Measurements from ENCODE around the gene ZNF428. TPM values are rescaled to one million over a fixed set of nuclear protein-coding genes. Genes with fewer than 3 reads are reported as not detected.

Gene ZNF428
- total and polyA plus RNA-seq, 2 experiments from 2014 or later, result 21.1 to 23.9 TPM

DNA sequence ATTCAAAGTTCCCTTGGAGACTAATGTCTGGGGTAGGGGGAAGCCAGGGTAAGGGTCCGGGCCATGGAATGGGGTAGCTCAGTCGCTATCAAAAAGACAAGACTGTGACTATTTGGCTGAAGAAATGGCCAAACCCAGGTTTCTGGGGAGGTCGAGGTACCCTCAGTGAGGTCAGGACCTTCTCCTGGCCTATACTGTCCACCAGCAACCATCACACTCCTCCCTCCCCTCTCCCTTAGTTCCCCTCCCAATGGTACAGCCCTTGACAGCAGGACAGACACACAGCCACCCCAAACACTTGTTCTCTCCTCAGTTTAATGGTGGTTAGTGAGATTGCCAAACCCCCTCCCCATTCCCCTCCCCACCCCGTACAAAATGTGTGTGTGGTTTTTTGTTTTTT, 2.6 kb upstream of the ZNF428 start (continued):
- TF ChIP-seq, protein P1, sequence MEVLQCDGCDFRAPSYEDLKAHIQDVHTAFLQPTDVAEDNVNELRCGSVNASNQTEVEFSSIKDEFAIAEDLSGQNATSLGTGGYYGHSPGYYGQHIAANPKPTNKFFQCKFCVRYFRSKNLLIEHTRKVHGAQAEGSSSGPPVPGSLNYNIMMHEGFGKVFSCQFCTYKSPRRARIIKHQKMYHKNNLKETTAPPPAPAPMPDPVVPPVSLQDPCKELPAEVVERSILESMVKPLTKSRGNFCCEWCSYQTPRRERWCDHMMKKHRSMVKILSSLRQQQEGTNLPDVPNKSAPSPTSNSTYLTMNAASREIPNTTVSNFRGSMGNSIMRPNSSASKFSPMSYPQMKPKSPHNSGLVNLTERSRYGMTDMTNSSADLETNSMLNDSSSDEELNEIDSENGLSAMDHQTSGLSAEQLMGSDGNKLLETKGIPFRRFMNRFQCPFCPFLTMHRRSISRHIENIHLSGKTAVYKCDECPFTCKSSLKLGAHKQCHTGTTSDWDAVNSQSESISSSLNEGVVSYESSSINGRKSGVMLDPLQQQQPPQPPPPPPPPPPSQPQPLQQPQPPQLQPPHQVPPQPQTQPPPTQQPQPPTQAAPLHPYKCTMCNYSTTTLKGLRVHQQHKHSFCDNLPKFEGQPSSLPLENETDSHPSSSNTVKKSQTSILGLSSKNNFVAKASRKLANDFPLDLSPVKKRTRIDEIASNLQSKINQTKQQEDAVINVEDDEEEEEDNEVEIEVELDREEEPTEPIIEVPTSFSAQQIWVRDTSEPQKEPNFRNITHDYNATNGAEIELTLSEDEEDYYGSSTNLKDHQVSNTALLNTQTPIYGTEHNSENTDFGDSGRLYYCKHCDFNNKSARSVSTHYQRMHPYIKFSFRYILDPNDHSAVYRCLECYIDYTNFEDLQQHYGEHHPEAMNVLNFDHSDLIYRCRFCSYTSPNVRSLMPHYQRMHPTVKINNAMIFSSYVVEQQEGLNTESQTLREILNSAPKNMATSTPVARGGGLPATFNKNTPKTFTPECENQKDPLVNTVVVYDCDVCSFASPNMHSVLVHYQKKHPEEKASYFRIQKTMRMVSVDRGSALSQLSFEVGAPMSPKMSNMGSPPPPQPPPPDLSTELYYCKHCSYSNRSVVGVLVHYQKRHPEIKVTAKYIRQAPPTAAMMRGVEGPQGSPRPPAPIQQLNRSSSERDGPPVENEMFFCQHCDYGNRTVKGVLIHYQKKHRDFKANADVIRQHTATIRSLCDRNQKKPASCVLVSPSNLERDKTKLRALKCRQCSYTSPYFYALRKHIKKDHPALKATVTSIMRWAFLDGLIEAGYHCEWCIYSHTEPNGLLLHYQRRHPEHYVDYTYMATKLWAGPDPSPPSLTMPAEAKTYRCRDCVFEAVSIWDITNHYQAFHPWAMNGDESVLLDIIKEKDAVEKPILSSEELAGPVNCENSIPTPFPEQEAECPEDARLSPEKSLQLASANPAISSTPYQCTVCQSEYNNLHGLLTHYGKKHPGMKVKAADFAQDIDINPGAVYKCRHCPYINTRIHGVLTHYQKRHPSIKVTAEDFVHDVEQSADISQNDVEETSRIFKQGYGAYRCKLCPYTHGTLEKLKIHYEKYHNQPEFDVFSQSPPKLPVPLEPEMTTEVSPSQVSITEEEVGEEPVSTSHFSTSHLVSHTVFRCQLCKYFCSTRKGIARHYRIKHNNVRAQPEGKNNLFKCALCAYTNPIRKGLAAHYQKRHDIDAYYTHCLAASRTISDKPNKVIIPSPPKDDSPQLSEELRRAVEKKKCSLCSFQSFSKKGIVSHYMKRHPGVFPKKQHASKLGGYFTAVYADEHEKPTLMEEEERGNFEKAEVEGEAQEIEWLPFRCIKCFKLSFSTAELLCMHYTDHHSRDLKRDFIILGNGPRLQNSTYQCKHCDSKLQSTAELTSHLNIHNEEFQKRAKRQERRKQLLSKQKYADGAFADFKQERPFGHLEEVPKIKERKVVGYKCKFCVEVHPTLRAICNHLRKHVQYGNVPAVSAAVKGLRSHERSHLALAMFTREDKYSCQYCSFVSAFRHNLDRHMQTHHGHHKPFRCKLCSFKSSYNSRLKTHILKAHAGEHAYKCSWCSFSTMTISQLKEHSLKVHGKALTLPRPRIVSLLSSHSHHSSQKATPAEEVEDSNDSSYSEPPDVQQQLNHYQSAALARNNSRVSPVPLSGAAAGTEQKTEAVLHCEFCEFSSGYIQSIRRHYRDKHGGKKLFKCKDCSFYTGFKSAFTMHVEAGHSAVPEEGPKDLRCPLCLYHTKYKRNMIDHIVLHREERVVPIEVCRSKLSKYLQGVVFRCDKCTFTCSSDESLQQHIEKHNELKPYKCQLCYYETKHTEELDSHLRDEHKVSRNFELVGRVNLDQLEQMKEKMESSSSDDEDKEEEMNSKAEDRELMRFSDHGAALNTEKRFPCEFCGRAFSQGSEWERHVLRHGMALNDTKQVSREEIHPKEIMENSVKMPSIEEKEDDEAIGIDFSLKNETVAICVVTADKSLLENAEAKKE (CRISPR knock-in tag; IDR thresholded peaks at IDR 0.05), result no peak
- no peak for TF ChIP-seq JUNB (IDR thresholded peaks at IDR 0.05; ENCODE audit: unreplicated experiment)
- TF ChIP-seq, protein P2, sequence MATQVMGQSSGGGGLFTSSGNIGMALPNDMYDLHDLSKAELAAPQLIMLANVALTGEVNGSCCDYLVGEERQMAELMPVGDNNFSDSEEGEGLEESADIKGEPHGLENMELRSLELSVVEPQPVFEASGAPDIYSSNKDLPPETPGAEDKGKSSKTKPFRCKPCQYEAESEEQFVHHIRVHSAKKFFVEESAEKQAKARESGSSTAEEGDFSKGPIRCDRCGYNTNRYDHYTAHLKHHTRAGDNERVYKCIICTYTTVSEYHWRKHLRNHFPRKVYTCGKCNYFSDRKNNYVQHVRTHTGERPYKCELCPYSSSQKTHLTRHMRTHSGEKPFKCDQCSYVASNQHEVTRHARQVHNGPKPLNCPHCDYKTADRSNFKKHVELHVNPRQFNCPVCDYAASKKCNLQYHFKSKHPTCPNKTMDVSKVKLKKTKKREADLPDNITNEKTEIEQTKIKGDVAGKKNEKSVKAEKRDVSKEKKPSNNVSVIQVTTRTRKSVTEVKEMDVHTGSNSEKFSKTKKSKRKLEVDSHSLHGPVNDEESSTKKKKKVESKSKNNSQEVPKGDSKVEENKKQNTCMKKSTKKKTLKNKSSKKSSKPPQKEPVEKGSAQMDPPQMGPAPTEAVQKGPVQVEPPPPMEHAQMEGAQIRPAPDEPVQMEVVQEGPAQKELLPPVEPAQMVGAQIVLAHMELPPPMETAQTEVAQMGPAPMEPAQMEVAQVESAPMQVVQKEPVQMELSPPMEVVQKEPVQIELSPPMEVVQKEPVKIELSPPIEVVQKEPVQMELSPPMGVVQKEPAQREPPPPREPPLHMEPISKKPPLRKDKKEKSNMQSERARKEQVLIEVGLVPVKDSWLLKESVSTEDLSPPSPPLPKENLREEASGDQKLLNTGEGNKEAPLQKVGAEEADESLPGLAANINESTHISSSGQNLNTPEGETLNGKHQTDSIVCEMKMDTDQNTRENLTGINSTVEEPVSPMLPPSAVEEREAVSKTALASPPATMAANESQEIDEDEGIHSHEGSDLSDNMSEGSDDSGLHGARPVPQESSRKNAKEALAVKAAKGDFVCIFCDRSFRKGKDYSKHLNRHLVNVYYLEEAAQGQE (IDR thresholded peaks at IDR 0.05; ENCODE audit: unreplicated experiment), result no peak
- no peak for TF ChIP-seq EZH2phosphoT487 (IDR thresholded peaks at IDR 0.05; ENCODE audit: unreplicated experiment)
- no peak for TF ChIP-seq POLR2AphosphoS5 (IDR thresholded peaks at IDR 0.05; ENCODE audit: low read depth)
- no peak for TF ChIP-seq CREB1 (CRISPR knock-in tag; IDR thresholded peaks at IDR 0.05; ENCODE audit: low read depth)
- TF ChIP-seq ZNF114 (CRISPR knock-in tag; IDR thresholded peaks at IDR 0.05), result no peak
